ENCODE results near the gene RIN3. TPM values are rescaled to one million over a fixed set of nuclear protein-coding genes. Genes with fewer than 3 reads are reported as not detected.

RIN3 gene
- total and polyA plus RNA-seq, 12 donors, result 3.9 to 63.2 (median 30.3) TPM

DNA sequence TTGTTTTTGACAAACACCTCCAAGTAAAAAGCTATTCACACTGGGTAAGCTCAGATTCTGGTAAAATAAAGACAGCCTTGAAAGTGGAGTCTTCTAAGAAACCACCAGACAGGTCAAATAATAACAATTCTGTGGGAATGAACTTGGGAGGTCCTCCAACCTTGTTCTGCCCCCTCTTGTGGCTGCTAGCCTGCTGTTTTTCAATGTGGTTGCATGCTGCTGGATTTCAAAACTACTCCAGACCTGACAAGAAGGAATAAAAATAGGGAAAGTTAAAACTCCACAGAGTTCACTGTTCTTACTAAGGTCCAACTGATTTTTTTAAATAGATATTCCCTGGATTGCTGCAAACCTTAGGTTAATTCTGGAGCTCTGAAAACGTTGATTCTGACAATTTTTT is 32.2 kb upstream of the RIN3 start:
- TF ChIP-seq, protein P1, sequence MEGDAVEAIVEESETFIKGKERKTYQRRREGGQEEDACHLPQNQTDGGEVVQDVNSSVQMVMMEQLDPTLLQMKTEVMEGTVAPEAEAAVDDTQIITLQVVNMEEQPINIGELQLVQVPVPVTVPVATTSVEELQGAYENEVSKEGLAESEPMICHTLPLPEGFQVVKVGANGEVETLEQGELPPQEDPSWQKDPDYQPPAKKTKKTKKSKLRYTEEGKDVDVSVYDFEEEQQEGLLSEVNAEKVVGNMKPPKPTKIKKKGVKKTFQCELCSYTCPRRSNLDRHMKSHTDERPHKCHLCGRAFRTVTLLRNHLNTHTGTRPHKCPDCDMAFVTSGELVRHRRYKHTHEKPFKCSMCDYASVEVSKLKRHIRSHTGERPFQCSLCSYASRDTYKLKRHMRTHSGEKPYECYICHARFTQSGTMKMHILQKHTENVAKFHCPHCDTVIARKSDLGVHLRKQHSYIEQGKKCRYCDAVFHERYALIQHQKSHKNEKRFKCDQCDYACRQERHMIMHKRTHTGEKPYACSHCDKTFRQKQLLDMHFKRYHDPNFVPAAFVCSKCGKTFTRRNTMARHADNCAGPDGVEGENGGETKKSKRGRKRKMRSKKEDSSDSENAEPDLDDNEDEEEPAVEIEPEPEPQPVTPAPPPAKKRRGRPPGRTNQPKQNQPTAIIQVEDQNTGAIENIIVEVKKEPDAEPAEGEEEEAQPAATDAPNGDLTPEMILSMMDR (IDR thresholded peaks at IDR 0.05), result no peak
- TF ChIP-seq POLR2A (IDR thresholded peaks at IDR 0.05), result no peak
- Histone ChIP-seq H3K36me3 (replicated peaks in 1 of 2) (no peaks in the 10 kb centered on the region), H3K27me3 (no peaks in the 10 kb centered on the region), H3K9me3 (replicated peaks in 1 of 3) (no peaks in the 10 kb centered on the region), H3K27ac (no peak overlapping the region), H3K4me3 (no peak overlapping the region), H3K4me1 (replicated peaks in 1 of 2) (peaks cover 8 to 9% of the 10 kb centered on the region in 2 donors)
- 27 to 51% (median 36%) methylated on average over 1 of the region's 1 CpG for WGBS, 4 donors
- DNase-seq, result peak in 2 of 7 donors; percentile 13 to 39
- intact Hi-C loops (cut with DNase I), result no loop called here

DNA sequence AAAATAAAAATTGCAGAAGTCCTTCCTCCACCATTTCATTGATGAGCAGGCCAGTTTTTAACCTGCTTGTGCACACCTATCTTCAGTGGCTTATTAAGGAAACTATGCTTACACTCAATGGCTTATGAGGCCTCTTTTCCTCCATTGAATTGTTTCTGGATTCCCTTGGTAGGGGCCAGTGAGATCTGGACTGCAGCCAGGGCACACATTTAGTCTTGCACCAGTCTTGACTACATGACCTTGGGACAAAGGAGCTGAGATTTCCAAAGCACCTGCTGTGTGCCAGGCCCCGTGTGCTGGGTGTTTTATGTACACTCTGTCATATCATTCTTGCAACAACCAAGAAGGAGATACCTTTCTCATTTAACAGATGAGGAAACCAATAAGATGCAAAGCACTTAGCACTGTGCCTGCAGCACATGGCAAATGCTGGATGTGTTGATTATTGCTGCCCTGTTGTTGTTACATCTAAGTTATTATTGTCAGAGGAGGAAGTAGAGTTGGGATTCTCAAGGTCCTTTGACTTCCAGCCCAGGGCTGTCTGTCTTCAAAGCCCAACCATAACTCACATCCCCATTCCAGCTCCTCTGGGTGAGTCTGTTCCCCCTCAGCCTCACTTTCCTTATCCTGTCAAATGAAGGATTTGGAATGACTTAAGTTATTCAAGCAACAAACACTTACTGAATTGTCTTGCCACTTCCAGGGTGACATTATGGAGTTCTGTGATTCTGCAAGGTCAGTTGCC is 31.6 kb upstream of the RIN3 start:
- Histone ChIP-seq H3K4me3 (no peak overlapping the region), H3K27ac (no peak overlapping the region), H3K27me3 (no peaks in the 10 kb centered on the region), H3K36me3 (replicated peaks in 1 of 2) (no peaks in the 10 kb centered on the region), H3K9me3 (replicated peaks in 1 of 3) (no peaks in the 10 kb centered on the region), H3K4me1 (replicated peaks in 1 of 2) (peaks cover 8 to 9% of the 10 kb centered on the region in 2 donors)
- 28 to 50% (median 45%) methylated on average over 1 of the region's 1 CpG for WGBS, 4 donors
- peak in 4 of 7 donors; percentile 15 to 62 (median 54) for DNase-seq
- TF ChIP-seq, protein P1 (IDR thresholded peaks at IDR 0.05), result no peak
- no peak for TF ChIP-seq POLR2A (IDR thresholded peaks at IDR 0.05)
- intact Hi-C loops (cut with DNase I), result no loop called here

DNA sequence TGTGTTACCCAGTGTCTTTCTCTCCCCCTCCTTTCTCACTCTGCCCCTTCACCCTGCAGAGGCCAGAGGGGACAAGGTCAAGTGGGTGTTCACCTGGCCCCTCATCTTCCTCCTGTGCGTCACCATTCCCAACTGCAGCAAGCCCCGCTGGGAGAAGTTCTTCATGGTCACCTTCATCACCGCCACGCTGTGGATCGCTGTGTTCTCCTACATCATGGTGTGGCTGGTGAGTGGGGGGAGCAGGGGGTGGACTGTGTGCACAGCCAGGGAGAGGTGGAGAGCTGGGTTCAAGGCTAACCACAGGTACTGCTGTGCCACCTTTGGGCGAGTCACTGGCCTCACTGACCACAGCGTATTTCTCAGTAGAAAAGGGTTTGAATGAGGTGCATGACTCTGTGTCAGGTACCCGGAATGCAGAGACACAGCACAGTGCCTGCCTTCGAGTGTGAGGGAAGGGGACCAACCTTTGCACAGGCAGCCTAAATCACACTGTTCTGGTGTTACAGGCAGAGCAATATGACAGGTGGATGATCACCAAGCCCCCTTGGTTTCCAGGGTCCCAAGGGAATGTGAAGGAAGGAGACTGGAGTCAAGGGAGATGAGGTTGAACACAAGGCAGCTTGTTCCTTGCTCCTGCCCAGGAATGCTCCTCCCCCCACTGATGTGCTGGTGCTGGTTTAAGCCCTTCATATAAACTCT is 30.8 kb upstream of the RIN3 start:
- H3K36me3 ChIP-seq (replicated peaks in 1 of 2), result no peaks in the 10 kb centered on the region
- no peak overlapping the region for H3K27ac ChIP-seq
- 93 to 100% (median 95%) methylated on average over 2 to 9 of the region's 9 CpGs for WGBS, 4 donors
- TF ChIP-seq POLR2A (IDR thresholded peaks at IDR 0.05), result no peak
- TF ChIP-seq, protein P1 (IDR thresholded peaks at IDR 0.05), result no peak
- no peak overlapping the region for H3K4me3 ChIP-seq
- H3K9me3 ChIP-seq (replicated peaks in 1 of 3), result no peaks in the 10 kb centered on the region
- no peaks in the 10 kb centered on the region for H3K27me3 ChIP-seq
- DNase-seq, result peak in 3 of 7 donors; percentile 11 to 33 (median 17)
- peaks cover 8 to 9% of the 10 kb centered on the region in 2 donors for H3K4me1 ChIP-seq (replicated peaks in 1 of 2)
- intact Hi-C loops (cut with DNase I), result no loop called here

DNA sequence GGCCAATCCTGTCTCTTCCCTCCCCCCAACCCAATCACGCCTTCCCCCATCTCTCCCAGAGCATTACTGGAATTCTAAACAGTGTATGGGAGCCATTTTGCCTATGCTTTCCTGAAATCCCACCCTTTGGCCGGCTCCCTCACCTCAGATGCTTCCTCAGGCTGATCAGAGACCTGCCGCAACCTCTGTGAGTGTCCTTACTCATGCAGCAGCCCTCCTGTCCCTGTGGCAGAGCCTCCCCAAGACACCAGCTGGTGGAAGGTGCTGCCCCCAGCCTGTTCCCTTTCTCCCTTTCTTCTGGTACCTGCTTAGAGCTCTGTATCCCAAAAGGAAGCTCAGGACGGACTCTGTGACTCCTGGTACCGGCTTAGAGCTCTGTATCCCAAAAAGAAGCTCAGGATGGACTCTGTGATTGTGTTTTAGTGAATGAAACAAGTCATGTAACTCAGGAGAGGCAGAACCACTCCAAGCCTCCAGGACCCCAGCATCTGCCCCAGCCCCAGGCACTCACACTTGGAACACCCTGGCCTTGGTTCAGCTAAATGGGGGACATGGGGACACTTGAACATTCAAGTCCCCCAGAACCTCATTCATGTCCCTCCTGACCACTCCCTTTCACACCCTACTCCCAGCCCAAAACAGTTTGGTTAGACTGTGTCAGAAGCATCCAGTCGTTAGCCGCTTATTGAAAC is 29.3 kb upstream of the RIN3 start:
- peak in 2 of 7 donors; percentile 5 to 16 for DNase-seq
- Histone ChIP-seq H3K27ac (no peak overlapping the region), H3K4me3 (no peak overlapping the region), H3K9me3 (replicated peaks in 1 of 3) (no peaks in the 10 kb centered on the region), H3K27me3 (no peaks in the 10 kb centered on the region), H3K4me1 (replicated peaks in 1 of 2) (peaks cover 8 to 9% of the 10 kb centered on the region in 2 donors), H3K36me3 (replicated peaks in 1 of 2) (no peaks in the 10 kb centered on the region)
- no peak for TF ChIP-seq POLR2A (IDR thresholded peaks at IDR 0.05)
- TF ChIP-seq, protein P1 (IDR thresholded peaks at IDR 0.05), result no peak
- WGBS, 4 donors, result 83 to 98% (median 90%) methylated on average over 5 to 7 of the region's 7 CpGs
- intact Hi-C loops (cut with DNase I), result no loop called here

All from adrenal gland (tissue), 12 donors.